Right atrium auricular region (tissue), 2 donors: ENCODE measurements around the gene CCDC54. TPM values are rescaled to one million over a fixed set of nuclear protein-coding genes. Genes with fewer than 3 reads are reported as not detected.

Experiments used
- DNase-seq: peaks from one replicate; pipeline ENCODE4 v3.0.0-alpha.2; 2019; ENCODE audit warnings: low spot score
- H3K27ac ChIP-seq, 2 donors: fragments of 200-600 bp; sonication (generic); 1 replicate in 1 of 2; 2 replicates in 1 of 2; pipeline ENCODE4 v1.5.1; 2016 to 2019
- H3K27me3 ChIP-seq, 2 donors: fragments of 200-600 bp; sonication (generic); one replicate each; pipeline versions ENCODE4 v1.5.1 to v1.6.0; 2017 to 2019
- H3K36me3 ChIP-seq: fragments of 200-600 bp; sonication (generic); one replicate; pipeline ENCODE4 v1.5.1; 2016
- H3K4me1 ChIP-seq, 2 donors: fragments of 200-600 bp; sonication (generic); one replicate each; pipeline versions ENCODE4 v1.5.1 to v1.6.0; 2017 to 2019
- H3K4me3 ChIP-seq, 2 donors: fragments of 200-600 bp; sonication (generic); 1 replicate in 1 of 2; 2 replicates in 1 of 2; pipeline ENCODE4 v1.5.1; 2017 to 2019; ENCODE audit warnings: mild to moderate bottlenecking in 1 of 2, moderate library complexity in 1 of 2
- H3K9me3 ChIP-seq, 2 donors: fragments of 200-600 bp; sonication (generic); one replicate each; pipeline ENCODE4 v1.5.1; 2019
- total RNA-seq, 2 donors: library from RNA; depleted of rRNA; stranded (reverse); fragments of >200 nt; gene quantifications; one replicate each; pipeline ENCODE4 v1.1.0, GENCODE V29; 2016
- TF ChIP-seq, protein P1 (sequence below), 2 donors: fragments of 200-600 bp; sonication (generic); IDR thresholded peaks; one replicate each; pipeline ENCODE4 v1.5.1; 2019; ENCODE audit warnings: antibody characterized with exemption in 2 of 2

The CCDC54 gene
- total RNA-seq, 2 donors from 2014 or later = not detected

DNA sequence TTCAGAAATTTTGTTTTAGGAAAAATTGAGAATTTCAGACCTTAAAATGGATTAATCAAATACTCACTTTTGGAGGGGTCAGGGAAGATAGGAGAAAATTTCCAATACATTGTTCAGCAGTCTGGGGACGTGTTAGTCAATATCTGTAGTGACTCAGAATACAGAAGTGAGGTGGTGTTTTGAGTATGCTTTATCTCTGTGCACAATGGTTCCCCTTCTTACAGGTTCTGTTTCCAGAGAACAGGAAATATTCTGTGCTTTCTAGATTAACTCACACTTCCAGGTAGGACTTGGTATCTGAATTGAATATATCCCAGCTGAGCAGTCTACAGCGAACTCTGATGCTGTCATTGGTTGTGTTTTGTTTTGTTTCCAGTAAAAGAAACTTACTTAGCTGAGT lies 30.7 kb upstream of the CCDC54 start:
- no peaks in the 10 kb centered on the region for H3K36me3 ChIP-seq
- H3K9me3 ChIP-seq = peaks cover 0 to 3% of the 10 kb centered on the region in 2 donors
- no peaks in the 10 kb centered on the region for H3K27me3 ChIP-seq
- H3K4me1 ChIP-seq = no peaks in the 10 kb centered on the region
- no peak overlapping the region for H3K4me3 ChIP-seq
- no peak for DNase-seq
- TF ChIP-seq, protein P1, sequence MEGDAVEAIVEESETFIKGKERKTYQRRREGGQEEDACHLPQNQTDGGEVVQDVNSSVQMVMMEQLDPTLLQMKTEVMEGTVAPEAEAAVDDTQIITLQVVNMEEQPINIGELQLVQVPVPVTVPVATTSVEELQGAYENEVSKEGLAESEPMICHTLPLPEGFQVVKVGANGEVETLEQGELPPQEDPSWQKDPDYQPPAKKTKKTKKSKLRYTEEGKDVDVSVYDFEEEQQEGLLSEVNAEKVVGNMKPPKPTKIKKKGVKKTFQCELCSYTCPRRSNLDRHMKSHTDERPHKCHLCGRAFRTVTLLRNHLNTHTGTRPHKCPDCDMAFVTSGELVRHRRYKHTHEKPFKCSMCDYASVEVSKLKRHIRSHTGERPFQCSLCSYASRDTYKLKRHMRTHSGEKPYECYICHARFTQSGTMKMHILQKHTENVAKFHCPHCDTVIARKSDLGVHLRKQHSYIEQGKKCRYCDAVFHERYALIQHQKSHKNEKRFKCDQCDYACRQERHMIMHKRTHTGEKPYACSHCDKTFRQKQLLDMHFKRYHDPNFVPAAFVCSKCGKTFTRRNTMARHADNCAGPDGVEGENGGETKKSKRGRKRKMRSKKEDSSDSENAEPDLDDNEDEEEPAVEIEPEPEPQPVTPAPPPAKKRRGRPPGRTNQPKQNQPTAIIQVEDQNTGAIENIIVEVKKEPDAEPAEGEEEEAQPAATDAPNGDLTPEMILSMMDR (IDR thresholded peaks at IDR 0.05) = no peak
- no peak overlapping the region for H3K27ac ChIP-seq

DNA sequence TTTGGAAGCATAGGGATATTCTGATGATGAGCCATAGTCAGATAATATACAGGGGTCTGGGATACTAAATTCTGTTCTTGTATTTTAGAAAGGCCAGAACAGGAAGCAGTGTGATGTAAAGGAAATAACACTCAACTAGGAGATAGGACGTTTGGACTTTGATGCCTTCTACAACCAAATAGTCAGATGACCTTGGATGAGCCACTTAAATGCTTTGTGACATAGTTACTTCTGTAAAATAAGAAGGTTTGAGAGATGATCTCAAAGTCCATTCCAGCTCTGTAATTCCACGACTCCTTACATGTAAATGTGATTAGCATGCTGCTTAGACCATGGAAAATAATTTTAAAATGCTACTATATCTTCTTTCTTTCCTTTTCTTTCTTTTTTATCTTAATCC lies 29.5 kb upstream of the CCDC54 start:
- TF ChIP-seq, protein P1 (IDR thresholded peaks at IDR 0.05) = no peak

DNA sequence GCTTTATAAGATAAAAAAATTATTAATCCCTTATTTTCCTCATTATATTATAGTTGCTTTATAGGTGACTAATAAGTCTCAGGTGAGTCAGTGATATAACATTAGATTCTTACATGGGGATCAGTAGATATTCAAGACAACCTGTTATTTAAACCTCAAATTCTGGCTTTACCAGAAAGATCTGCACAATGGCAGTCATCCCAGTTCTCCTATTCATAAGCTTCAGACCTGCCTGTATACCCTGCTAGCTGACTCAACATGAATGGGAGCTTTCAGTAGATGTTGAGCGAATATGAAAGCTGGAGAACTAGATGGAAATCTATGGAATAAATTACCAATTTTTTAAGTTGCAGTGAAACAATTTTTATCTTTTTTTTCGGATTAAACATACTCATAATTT lies 20.5 kb upstream of the CCDC54 start:
- Histone ChIP-seq H3K9me3 (no peaks in the 10 kb centered on the region), H3K4me3 (no peak overlapping the region), H3K4me1 (no peaks in the 10 kb centered on the region), H3K36me3 (no peaks in the 10 kb centered on the region), H3K27me3 (no peaks in the 10 kb centered on the region), H3K27ac (no peak overlapping the region)
- TF ChIP-seq, protein P1 (IDR thresholded peaks at IDR 0.05) = no peak
- no peak for DNase-seq

More for the DNA sequence above, 29.5 kb upstream of the CCDC54 start:
- H3K4me3 ChIP-seq = no peak overlapping the region
- DNase-seq = no peak
- H3K27me3 ChIP-seq = no peaks in the 10 kb centered on the region
- H3K9me3 ChIP-seq = peaks cover 0 to 3% of the 10 kb centered on the region in 2 donors
- no peaks in the 10 kb centered on the region for H3K4me1 ChIP-seq
- H3K27ac ChIP-seq = no peak overlapping the region
- no peaks in the 10 kb centered on the region for H3K36me3 ChIP-seq

DNA sequence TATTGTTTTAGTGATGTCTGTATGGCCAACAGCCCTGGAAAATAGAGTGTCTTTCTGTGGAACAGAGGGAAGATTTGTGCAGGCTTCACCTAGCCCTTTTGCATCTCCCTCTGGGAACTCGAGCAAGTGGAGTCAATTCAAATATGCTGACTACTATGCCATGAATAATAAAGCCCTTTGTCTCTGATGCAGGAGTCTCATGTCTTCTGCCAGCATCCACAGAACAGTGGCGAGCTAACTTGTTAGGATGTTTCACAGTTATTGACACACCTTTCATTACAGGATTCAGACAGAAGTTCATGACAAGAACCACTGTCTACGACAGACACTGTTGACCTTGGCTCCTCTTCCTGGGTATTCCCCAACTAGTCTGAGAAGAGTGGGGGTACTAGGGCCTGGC lies 15.6 kb upstream of the CCDC54 start:
- Histone ChIP-seq H3K27ac (no peak overlapping the region), H3K4me1 (no peaks in the 10 kb centered on the region), H3K4me3 (no peak overlapping the region), H3K27me3 (no peaks in the 10 kb centered on the region), H3K9me3 (no peaks in the 10 kb centered on the region), H3K36me3 (no peaks in the 10 kb centered on the region)
- TF ChIP-seq, protein P1 (IDR thresholded peaks at IDR 0.05) = no peak
- no peak for DNase-seq

DNA sequence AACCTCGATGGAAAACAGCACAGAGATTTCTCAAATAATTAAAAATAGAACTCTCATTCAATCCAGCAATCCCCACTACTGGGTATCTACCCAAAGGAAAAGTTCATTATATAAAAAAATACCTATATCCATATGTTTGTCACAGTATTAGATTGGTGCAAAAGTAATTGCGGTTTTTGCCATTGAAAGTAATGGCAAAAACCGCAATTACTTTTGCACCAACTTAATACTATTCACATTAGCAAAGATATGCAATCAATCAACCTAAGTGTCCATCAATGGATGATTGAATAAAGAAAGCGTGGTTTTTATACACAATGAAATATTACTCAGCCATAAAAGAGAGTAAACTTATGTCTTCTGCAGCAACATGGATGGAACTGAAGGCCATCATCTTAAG lies 12.2 kb upstream of the CCDC54 start:
- Histone ChIP-seq H3K36me3 (no peaks in the 10 kb centered on the region), H3K27me3 (no peaks in the 10 kb centered on the region), H3K4me3 (no peak overlapping the region), H3K4me1 (no peaks in the 10 kb centered on the region), H3K9me3 (no peaks in the 10 kb centered on the region), H3K27ac (no peak overlapping the region)
- TF ChIP-seq, protein P1 (IDR thresholded peaks at IDR 0.05) = no peak
- DNase-seq = no peak

DNA sequence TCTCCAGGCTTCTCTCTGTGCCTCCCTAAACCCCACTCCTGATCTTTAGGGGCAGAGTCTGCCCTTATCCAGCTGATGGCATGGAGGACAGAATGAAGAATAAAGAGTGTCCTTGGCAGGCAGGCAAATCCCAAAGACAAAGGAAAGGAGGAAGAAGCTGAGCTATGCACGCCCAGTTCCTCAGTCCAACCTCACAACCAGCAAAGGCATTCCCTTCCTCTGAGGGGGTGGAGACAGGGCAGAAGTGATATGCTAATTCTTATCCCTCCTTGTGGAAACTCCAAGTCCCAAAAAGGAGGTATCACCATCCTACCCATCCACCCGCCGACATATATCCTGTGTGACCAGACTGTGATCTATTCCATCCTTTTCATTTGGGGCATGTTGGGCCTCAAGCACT lies 10.5 kb upstream of the CCDC54 start:
- Histone ChIP-seq H3K9me3 (no peaks in the 10 kb centered on the region), H3K27ac (no peak overlapping the region), H3K27me3 (no peaks in the 10 kb centered on the region), H3K4me1 (no peaks in the 10 kb centered on the region), H3K4me3 (no peak overlapping the region), H3K36me3 (no peaks in the 10 kb centered on the region)
- TF ChIP-seq, protein P1 (IDR thresholded peaks at IDR 0.05) = no peak
- no peak for DNase-seq
